H9 (cell line): ENCODE measurements around the gene SIGLEC8. TPM values are rescaled to one million over a fixed set of nuclear protein-coding genes. Genes with fewer than 3 reads are reported as not detected.

Experiments used
- DNase-seq: peaks from one replicate; pipeline ENCODE4 v3.0.0-alpha.2; 2017
- H2AFZ ChIP-seq: one replicate; pipeline ENCODE4 v1.6.1; 2013; ENCODE audit warnings: mild to moderate bottlenecking, low read length, control low read depth, moderate library complexity
- H2AK5ac ChIP-seq: 2 replicates; pipeline ENCODE4 v1.6.1; 2013; ENCODE audit warnings: low read length, control low read depth, mixed read lengths; ENCODE audit not compliant: insufficient read length
- H2BK120ac ChIP-seq: one replicate; pipeline ENCODE4 v1.6.1; 2013; ENCODE audit warnings: low read depth, mild to moderate bottlenecking, low read length, control low read depth, inconsistent platforms; ENCODE audit not compliant: poor library complexity, severe bottlenecking
- H2BK12ac ChIP-seq: 2 replicates; pipeline ENCODE4 v1.6.1; 2013; ENCODE audit warnings: low read length, control low read depth, mixed read lengths, low read depth; ENCODE audit not compliant: insufficient read length
- H2BK15ac ChIP-seq: 2 replicates; pipeline ENCODE4 v1.6.1; 2013; ENCODE audit warnings: low read depth, low read length, control low read depth
- H2BK20ac ChIP-seq: one replicate; pipeline ENCODE4 v1.6.1; 2013; ENCODE audit warnings: low read depth, mild to moderate bottlenecking, low read length, control low read depth, inconsistent platforms; ENCODE audit not compliant: poor library complexity, severe bottlenecking
- H2BK5ac ChIP-seq: 2 replicates; pipeline ENCODE4 v1.6.1; 2013; ENCODE audit warnings: low read length, control low read depth, mixed read lengths; ENCODE audit not compliant: insufficient read length
- H3K14ac ChIP-seq: 2 replicates; pipeline ENCODE4 v1.6.1; 2013; ENCODE audit warnings: low read length, control low read depth; ENCODE audit not compliant: insufficient read depth
- H3K18ac ChIP-seq: 2 replicates; pipeline ENCODE4 v1.6.1; 2013; ENCODE audit warnings: low read depth, mild to moderate bottlenecking, mixed read lengths, low read length, control low read depth; ENCODE audit not compliant: insufficient read length
- H3K23ac ChIP-seq: 2 replicates; pipeline ENCODE4 v1.6.1; 2013; ENCODE audit warnings: low read length, control low read depth, mixed read lengths, low read depth; ENCODE audit not compliant: insufficient read length
- H3K23me2 ChIP-seq: 2 replicates; pipeline ENCODE4 v1.6.1; 2013; ENCODE audit warnings: low read depth, mild to moderate bottlenecking, mixed read lengths, low read length, control low read depth; ENCODE audit not compliant: insufficient read length, poor library complexity, severe bottlenecking
- H3K27ac ChIP-seq: 2 replicates; pipeline ENCODE4 v1.5.1; 2013; ENCODE audit warnings: low read length, control low read depth, mixed read lengths, low read depth; ENCODE audit not compliant: insufficient read length
- H3K27me3 ChIP-seq: 2 replicates; pipeline ENCODE4 v1.6.1; 2013; ENCODE audit warnings: low read length, control low read depth, inconsistent platforms; ENCODE audit not compliant: insufficient read depth
- H3K4ac ChIP-seq: 2 replicates; pipeline ENCODE4 v1.6.1; 2013; ENCODE audit warnings: low read depth, mild to moderate bottlenecking, control low read depth, inconsistent platforms, low read length, moderate library complexity
- H3K4me1 ChIP-seq: 2 replicates; pipeline ENCODE4 v1.6.1; 2013; ENCODE audit warnings: low read length, control low read depth, inconsistent platforms; ENCODE audit not compliant: insufficient read depth
- H3K4me2 ChIP-seq: 2 replicates; pipeline ENCODE4 v1.6.1; 2013; ENCODE audit warnings: low read length, control low read depth, mixed read lengths; ENCODE audit not compliant: insufficient read length, insufficient read depth
- H3K56ac ChIP-seq: 2 replicates; pipeline ENCODE4 v1.6.1; 2013; ENCODE audit warnings: low read depth, mild to moderate bottlenecking, mixed read lengths, low read length, control low read depth; ENCODE audit not compliant: insufficient read length
- H3K79me1 ChIP-seq: 2 replicates; pipeline ENCODE4 v1.6.1; 2013; ENCODE audit warnings: low read depth, mild to moderate bottlenecking, moderate library complexity, low read length, control low read depth, inconsistent platforms; ENCODE audit not compliant: insufficient read depth, poor library complexity, severe bottlenecking
- H3K79me2 ChIP-seq: 2 replicates; pipeline ENCODE4 v1.6.1; 2013; ENCODE audit warnings: low read length, control low read depth, inconsistent platforms; ENCODE audit not compliant: insufficient read depth
- H3K9ac ChIP-seq: 2 replicates; pipeline ENCODE4 v1.6.1; 2013; ENCODE audit warnings: low read length, control low read depth, mixed read lengths; ENCODE audit not compliant: insufficient read length; ENCODE audit errors: extremely low read depth
- H3K9me3 ChIP-seq: one replicate; pipeline ENCODE4 v1.6.1; 2013; ENCODE audit warnings: low read depth, low read length, inconsistent platforms; ENCODE audit not compliant: control insufficient read depth
- H3T11ph ChIP-seq: one replicate; pipeline ENCODE4 v1.6.1; 2013; ENCODE audit warnings: mild to moderate bottlenecking, low read length, control low read depth, inconsistent platforms
- H4K20me1 ChIP-seq: one replicate; pipeline ENCODE4 v1.6.1; 2013; ENCODE audit not compliant: control insufficient read depth, insufficient read length, insufficient read depth
- H4K5ac ChIP-seq: 2 replicates; pipeline ENCODE4 v1.6.1; 2013; ENCODE audit warnings: low read depth, mild to moderate bottlenecking, mixed read lengths, low read length, control low read depth; ENCODE audit not compliant: insufficient read length
- H4K8ac ChIP-seq: replicated peaks from 2 replicates; pipeline ENCODE4 v1.6.1; 2013; ENCODE audit warnings: low read length, control low read depth, mixed read lengths, low read depth; ENCODE audit not compliant: insufficient read length
- H4K91ac ChIP-seq: 2 replicates; pipeline ENCODE4 v1.6.1; 2013; ENCODE audit warnings: low read depth, mild to moderate bottlenecking, moderate library complexity, mixed read lengths, low read length, control low read depth; ENCODE audit not compliant: insufficient read length
- H3K27ac Mint-ChIP-seq, 3 experiments: 2 replicates in 2 of 3; 3 replicates in 1 of 3; pipeline ENCODE4 v1.8.0; 2020 to 2021; ENCODE audit warnings: mixed read lengths in 3 of 3, mild to moderate bottlenecking in 1 of 3, moderate library complexity in 1 of 3
- H3K27me3 Mint-ChIP-seq: 2 replicates; pipeline ENCODE4 v1.8.0; 2021; ENCODE audit warnings: low read depth, mild to moderate bottlenecking, moderate library complexity, mixed read lengths
- H3K36me3 Mint-ChIP-seq, 3 experiments: 2 replicates in 2 of 3; 3 replicates in 1 of 3; pipeline ENCODE4 v1.8.0; 2020 to 2021; ENCODE audit warnings: low read depth in 3 of 3, mixed read lengths in 3 of 3; ENCODE audit not compliant: insufficient read depth in 1 of 3
- H3K4me1 Mint-ChIP-seq, 2 experiments: 2 replicates each; pipeline ENCODE4 v1.8.0; 2020; ENCODE audit warnings: mixed read lengths in 2 of 2
- H3K4me3 Mint-ChIP-seq, 2 experiments: 2 replicates in 1 of 2; 3 replicates in 1 of 2; pipeline ENCODE4 v1.8.0; 2020 to 2021; ENCODE audit warnings: mild to moderate bottlenecking in 2 of 2, mixed read lengths in 2 of 2, moderate library complexity in 1 of 2
- H3K9me3 Mint-ChIP-seq, 2 experiments: 2 replicates in 1 of 2; 3 replicates in 1 of 2; pipeline ENCODE4 v1.8.0; 2020; ENCODE audit warnings: mild to moderate bottlenecking in 2 of 2, mixed read lengths in 2 of 2, moderate library complexity in 1 of 2
- WGBS: extraction: QIAGEN DNeasy Blood & Tissue Kit; methylation state at CpG from one replicate; pipeline ENCODE4 v1.1.7; 2013; ENCODE audit warnings: missing lambda C conversion rate, low lambda C conversion rate, mixed read lengths; ENCODE audit not compliant: insufficient read length; ENCODE audit errors: extremely low coverage; 5-methylcytosine and 5-hydroxymethylcytosine counted together
- total RNA-seq: library from RNA; stranded (reverse); gene quantifications from 2 replicates; pipeline ENCODE4 v1.2.1, GENCODE V29; 2021
- TF ChIP-seq, protein P1 (sequence below): fragments of 200-600 bp; sonication (generic); conservative IDR thresholded peaks from 3 replicates; pipeline ENCODE4 v1.8.0; 2021; ENCODE audit warnings: antibody characterized with exemption, mild to moderate bottlenecking

Gene SIGLEC8
- total RNA-seq, 1 experiment from 2014 or later = not detected

DNA sequence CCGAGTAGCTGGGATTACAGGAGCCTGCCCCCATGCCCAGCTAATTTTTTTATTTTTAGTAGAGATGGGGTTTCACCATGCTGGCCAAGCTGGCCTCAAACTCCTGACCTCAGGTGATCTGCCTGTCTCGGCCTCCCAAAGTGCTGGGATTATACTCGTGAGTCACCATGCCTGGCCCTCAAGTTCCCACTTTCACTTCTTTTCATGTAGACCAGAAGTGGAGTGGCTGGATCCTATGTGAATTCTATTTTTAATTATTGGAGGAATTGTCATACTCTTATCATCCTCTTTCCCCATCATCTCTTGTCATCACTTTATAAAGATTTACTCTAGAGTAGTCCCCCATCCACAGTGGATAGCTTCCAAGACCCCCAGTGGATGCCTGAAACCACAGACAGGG lies 28.0 kb downstream of the SIGLEC8 start:
- Histone ChIP-seq H4K20me1 (no peaks in the 10 kb centered on the region), H2AFZ (no peak overlapping the region), H2AK5ac (no peak overlapping the region), H3K9ac (no peak overlapping the region), H2BK15ac (no peak overlapping the region), H3K9me3 (no peaks in the 10 kb centered on the region), H4K8ac (no peak overlapping the region), H4K91ac (no peak overlapping the region), H3K14ac (no peak overlapping the region), H3K27me3 (no peaks in the 10 kb centered on the region), H3K56ac (no peak overlapping the region), H4K5ac (no peak overlapping the region), H3K27ac (no peak overlapping the region), H3K23ac (no peak overlapping the region), H3K23me2 (no peaks in the 10 kb centered on the region), H2BK20ac (no peak overlapping the region), H3T11ph (no peak overlapping the region), H3K4ac (no peak overlapping the region), H3K4me1 (no peaks in the 10 kb centered on the region), H2BK120ac (no peak overlapping the region), H2BK12ac (no peak overlapping the region), H3K79me2 (no peaks in the 10 kb centered on the region), H3K4me2 (no peak overlapping the region), H2BK5ac (no peak overlapping the region), H3K79me1 (no peaks in the 10 kb centered on the region), H3K18ac (no peak overlapping the region)
- H3K4me1 Mint-ChIP-seq = no peaks in the 10 kb centered on the region
- no peak overlapping the region for H3K4me3 Mint-ChIP-seq
- TF ChIP-seq, protein P1, sequence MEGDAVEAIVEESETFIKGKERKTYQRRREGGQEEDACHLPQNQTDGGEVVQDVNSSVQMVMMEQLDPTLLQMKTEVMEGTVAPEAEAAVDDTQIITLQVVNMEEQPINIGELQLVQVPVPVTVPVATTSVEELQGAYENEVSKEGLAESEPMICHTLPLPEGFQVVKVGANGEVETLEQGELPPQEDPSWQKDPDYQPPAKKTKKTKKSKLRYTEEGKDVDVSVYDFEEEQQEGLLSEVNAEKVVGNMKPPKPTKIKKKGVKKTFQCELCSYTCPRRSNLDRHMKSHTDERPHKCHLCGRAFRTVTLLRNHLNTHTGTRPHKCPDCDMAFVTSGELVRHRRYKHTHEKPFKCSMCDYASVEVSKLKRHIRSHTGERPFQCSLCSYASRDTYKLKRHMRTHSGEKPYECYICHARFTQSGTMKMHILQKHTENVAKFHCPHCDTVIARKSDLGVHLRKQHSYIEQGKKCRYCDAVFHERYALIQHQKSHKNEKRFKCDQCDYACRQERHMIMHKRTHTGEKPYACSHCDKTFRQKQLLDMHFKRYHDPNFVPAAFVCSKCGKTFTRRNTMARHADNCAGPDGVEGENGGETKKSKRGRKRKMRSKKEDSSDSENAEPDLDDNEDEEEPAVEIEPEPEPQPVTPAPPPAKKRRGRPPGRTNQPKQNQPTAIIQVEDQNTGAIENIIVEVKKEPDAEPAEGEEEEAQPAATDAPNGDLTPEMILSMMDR = no peak
- no peaks in the 10 kb centered on the region for H3K36me3 Mint-ChIP-seq
- peaks cover 0 to 38% of the 10 kb centered on the region in 2 experiments; a peak in 3 of 5 replicates for H3K9me3 Mint-ChIP-seq
- H3K27me3 Mint-ChIP-seq = peaks cover 48% of the 10 kb centered on the region
- WGBS = no CpG with 5 or more reads among the region's 3 CpGs
- no peak for DNase-seq
- H3K27ac Mint-ChIP-seq = no peak overlapping the region
